Karpas-422 (cell line): ENCODE measurements around the gene SPATA25. TPM values are rescaled to one million over a fixed set of nuclear protein-coding genes. Genes with fewer than 3 reads are reported as not detected.

Experiments used
- DNase-seq: peaks from one replicate; pipeline ENCODE4 v3.0.0-alpha.2; 2015
- H2AFZ ChIP-seq: fragments of 200-600 bp; sonication (generic); 2 replicates; pipeline ENCODE4 v1.6.1; 2014; ENCODE audit warnings: antibody characterized with exemption, low read length, mixed read lengths
- H3K27ac ChIP-seq: fragments of 200-600 bp; sonication (generic); 2 replicates; pipeline ENCODE4 v1.5.1; 2014; ENCODE audit warnings: mild to moderate bottlenecking, low read length, moderate library complexity
- H3K27me3 ChIP-seq: fragments of 200-600 bp; sonication (generic); 2 replicates; pipeline ENCODE4 v1.6.1; 2014; ENCODE audit warnings: low read length, mixed read lengths
- H3K36me3 ChIP-seq: fragments of 200-600 bp; sonication (generic); 2 replicates; pipeline ENCODE4 v1.6.1; 2014; ENCODE audit warnings: low read length, mixed read lengths; ENCODE audit not compliant: insufficient read depth
- H3K4me1 ChIP-seq: fragments of 200-600 bp; sonication (generic); 2 replicates; pipeline ENCODE4 v1.6.1; 2014; ENCODE audit warnings: mild to moderate bottlenecking, low read length, mixed read lengths
- H3K4me2 ChIP-seq: fragments of 200-600 bp; sonication (generic); 2 replicates; pipeline ENCODE4 v1.6.1; 2014; ENCODE audit warnings: low read length, low read depth, mild to moderate bottlenecking; ENCODE audit not compliant: poor library complexity, severe bottlenecking
- H3K4me3 ChIP-seq: fragments of 200-600 bp; sonication (generic); 2 replicates; pipeline ENCODE4 v1.5.1; 2014; ENCODE audit warnings: mild to moderate bottlenecking, antibody characterized with exemption, low read length, mixed read lengths
- H3K79me2 ChIP-seq: fragments of 200-600 bp; sonication (generic); 2 replicates; pipeline ENCODE4 v1.6.1; 2014; ENCODE audit warnings: mild to moderate bottlenecking, low read length, mixed read lengths
- H3K9ac ChIP-seq: fragments of 200-600 bp; sonication (generic); 2 replicates; pipeline ENCODE4 v1.6.0; 2014; ENCODE audit warnings: low read length
- H3K9me2 ChIP-seq: fragments of 200-600 bp; sonication (generic), shearing (Covaris generic); replicated peaks from 2 replicates; pipeline ENCODE4 v1.6.0; 2014; ENCODE audit warnings: mild to moderate bottlenecking, low read length, moderate library complexity; ENCODE audit not compliant: insufficient read depth
- H3K9me3 ChIP-seq: fragments of 300-700, 200-600 bp; sonication (generic); 2 replicates; pipeline ENCODE4 v1.6.1; 2014; ENCODE audit warnings: low read length, mixed read lengths
- H4K20me1 ChIP-seq: fragments of 200-600 bp; sonication (generic); 2 replicates; pipeline ENCODE4 v1.6.1; 2014; ENCODE audit warnings: mild to moderate bottlenecking, antibody characterized with exemption, low read length, low read depth; ENCODE audit not compliant: insufficient read depth
- total RNA-seq: library from RNA; depleted of rRNA; stranded (reverse); fragments of >200 nt; shearing (Covaris generic); gene quantifications from 2 replicates; pipeline ENCODE4 v1.2.3, GENCODE V29; 2014; ENCODE audit warnings: low replicate concordance

SPATA25 gene
- total RNA-seq, 1 experiment from 2014 or later = not detected

- no peak overlapping the region for H3K27ac ChIP-seq
- H2AFZ ChIP-seq = no peak overlapping the region
- no peaks in the 10 kb centered on the region for H3K79me2 ChIP-seq
- H3K36me3 ChIP-seq = no peaks in the 10 kb centered on the region
- no peak overlapping the region for H3K4me3 ChIP-seq
- no peak overlapping the region for H3K9ac ChIP-seq
- no peaks in the 10 kb centered on the region for H4K20me1 ChIP-seq
- H3K27me3 ChIP-seq = no peaks in the 10 kb centered on the region
- DNase-seq = no peak
- H3K4me2 ChIP-seq = no peak overlapping the region
- no peaks in the 10 kb centered on the region for H3K9me2 ChIP-seq
- no peaks in the 10 kb centered on the region for H3K4me1 ChIP-seq
- no peaks in the 10 kb centered on the region for H3K9me3 ChIP-seq
These were observed 39.3 kb upstream of the SPATA25 start for GRCh38 chr20:45926731-45927070.

GRCh38 chr20:45925821-45926506 is 38.5 kb upstream of the SPATA25 start:
- Histone ChIP-seq H2AFZ (no peak overlapping the region), H3K9me2 (no peaks in the 10 kb centered on the region), H3K9me3 (no peaks in the 10 kb centered on the region), H3K4me2 (no peak overlapping the region), H3K36me3 (no peaks in the 10 kb centered on the region), H3K27ac (no peak overlapping the region), H3K79me2 (no peaks in the 10 kb centered on the region), H4K20me1 (no peaks in the 10 kb centered on the region), H3K27me3 (no peaks in the 10 kb centered on the region), H3K4me1 (no peaks in the 10 kb centered on the region), H3K4me3 (no peak overlapping the region), H3K9ac (no peak overlapping the region)
- DNase-seq = no peak

GRCh38 chr20:45924391-45925261 is 37.2 kb upstream of the SPATA25 start:
- Histone ChIP-seq H3K9ac (no peak overlapping the region), H3K27me3 (no peaks in the 10 kb centered on the region), H3K4me3 (no peak overlapping the region), H3K4me2 (no peak overlapping the region), H3K4me1 (no peaks in the 10 kb centered on the region), H3K9me2 (no peaks in the 10 kb centered on the region), H2AFZ (no peak overlapping the region), H4K20me1 (no peaks in the 10 kb centered on the region), H3K36me3 (no peaks in the 10 kb centered on the region), H3K9me3 (no peaks in the 10 kb centered on the region), H3K79me2 (no peaks in the 10 kb centered on the region), H3K27ac (no peak overlapping the region)
- DNase-seq = no peak

DNA sequence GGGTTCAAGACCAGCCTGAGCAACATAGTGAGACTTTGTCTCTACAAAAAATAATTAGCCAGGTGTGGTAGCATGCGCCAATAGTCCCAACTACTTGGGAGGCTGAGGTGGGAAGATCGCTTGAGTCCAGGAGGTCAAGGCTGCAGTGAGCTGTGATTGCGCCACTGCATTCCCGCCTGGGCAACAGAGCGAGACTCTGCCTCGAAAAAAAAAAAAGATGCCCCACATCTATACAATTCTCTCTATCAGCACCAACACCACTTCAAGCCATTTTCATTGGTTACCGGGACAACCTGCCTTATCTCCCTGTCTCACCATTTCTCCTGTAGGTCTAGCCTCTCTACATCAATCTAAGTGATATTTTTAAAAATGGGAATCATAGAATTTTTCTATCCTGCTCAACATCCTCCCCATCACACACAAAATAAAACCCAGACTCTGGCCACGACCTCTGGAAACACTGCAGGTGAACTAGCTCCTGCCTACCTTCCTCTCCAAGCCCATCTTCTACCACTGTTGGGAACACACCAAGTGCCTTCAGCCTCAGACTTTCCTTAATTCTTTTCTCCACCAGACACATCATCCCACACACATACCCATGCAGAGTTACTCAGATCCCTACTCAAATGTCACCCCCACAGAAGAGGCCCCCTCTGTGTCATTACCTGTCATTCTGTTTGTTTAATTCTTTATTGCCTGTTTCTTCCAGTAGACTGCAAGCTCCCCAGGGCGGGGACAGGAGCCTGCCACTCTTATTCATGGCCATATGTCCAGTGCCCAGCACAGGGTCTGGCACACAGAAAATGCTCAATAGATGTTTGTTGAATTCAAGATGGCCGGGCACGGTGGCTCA is 34.1 kb upstream of the SPATA25 start:
- Histone ChIP-seq H4K20me1 (no peaks in the 10 kb centered on the region), H3K4me1 (no peaks in the 10 kb centered on the region), H3K27me3 (no peaks in the 10 kb centered on the region), H3K9me2 (no peaks in the 10 kb centered on the region), H3K4me2 (no peak overlapping the region), H3K79me2 (no peaks in the 10 kb centered on the region), H3K9me3 (no peaks in the 10 kb centered on the region), H3K9ac (no peak overlapping the region), H2AFZ (no peak overlapping the region), H3K27ac (no peak overlapping the region), H3K36me3 (no peaks in the 10 kb centered on the region), H3K4me3 (no peak overlapping the region)
- no peak for DNase-seq

- Histone ChIP-seq H4K20me1 (no peaks in the 10 kb centered on the region), H3K9me2 (no peaks in the 10 kb centered on the region), H3K4me2 (no peak overlapping the region), H3K4me1 (no peaks in the 10 kb centered on the region), H3K36me3 (no peaks in the 10 kb centered on the region), H3K79me2 (no peaks in the 10 kb centered on the region), H3K9me3 (no peaks in the 10 kb centered on the region), H2AFZ (no peak overlapping the region), H3K27ac (no peak overlapping the region), H3K27me3 (no peaks in the 10 kb centered on the region), H3K9ac (no peak overlapping the region), H3K4me3 (no peak overlapping the region)
- DNase-seq = no peak
These were observed 33.3 kb upstream of the SPATA25 start for GRCh38 chr20:45920462-45921336.

DNA sequence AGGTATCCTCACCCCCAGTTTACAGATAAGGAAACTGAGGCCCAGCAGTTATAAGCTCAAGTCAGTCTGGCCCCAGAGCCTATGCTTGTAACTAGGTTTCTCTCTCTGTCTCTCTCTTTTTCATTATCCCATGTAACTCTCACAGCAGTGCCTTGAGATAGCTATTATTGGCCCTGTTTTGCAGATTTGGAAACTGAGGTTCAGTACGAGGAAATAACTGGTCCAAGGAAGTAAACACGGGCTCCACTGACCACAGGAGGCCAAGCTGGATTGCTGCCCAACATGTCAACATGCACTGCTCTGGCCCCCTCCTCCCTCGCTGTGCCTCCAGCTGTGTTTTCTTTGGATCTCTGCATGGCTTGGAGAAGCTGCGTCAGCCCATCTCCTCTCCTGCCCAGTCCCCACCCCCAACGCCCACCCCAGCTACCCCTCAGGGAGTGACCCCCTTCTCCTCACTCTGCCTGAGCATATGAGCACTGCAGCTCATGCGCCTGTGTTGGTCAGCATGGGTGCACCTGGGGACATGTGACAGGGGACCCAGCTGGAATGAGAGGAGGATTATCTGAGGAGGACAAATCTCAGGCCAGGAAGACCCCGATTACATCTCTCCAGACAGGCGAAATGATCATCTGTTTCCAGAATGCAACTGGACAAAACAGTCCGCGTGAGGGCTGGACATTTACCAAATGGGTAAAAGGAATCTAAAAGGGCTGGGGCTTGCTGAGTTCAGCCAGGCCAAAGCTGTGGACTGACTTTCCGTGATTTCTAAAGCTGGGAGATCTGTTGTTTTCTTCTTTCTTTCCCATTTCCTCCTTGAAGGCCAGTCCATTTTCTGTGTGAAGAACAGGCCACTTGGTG is 32.3 kb upstream of the SPATA25 start:
- Histone ChIP-seq H3K9ac (no peak overlapping the region), H2AFZ (no peak overlapping the region), H3K4me3 (no peak overlapping the region), H3K36me3 (no peaks in the 10 kb centered on the region), H3K27me3 (no peaks in the 10 kb centered on the region), H3K79me2 (no peaks in the 10 kb centered on the region), H3K9me2 (no peaks in the 10 kb centered on the region), H3K4me1 (no peaks in the 10 kb centered on the region), H3K9me3 (no peaks in the 10 kb centered on the region), H4K20me1 (no peaks in the 10 kb centered on the region), H3K27ac (no peak overlapping the region), H3K4me2 (no peak overlapping the region)
- no peak for DNase-seq

- Histone ChIP-seq H4K20me1 (no peaks in the 10 kb centered on the region), H3K36me3 (no peaks in the 10 kb centered on the region), H3K9me3 (no peaks in the 10 kb centered on the region), H2AFZ (no peak overlapping the region), H3K4me1 (peaks cover 4% of the 10 kb centered on the region; the same call in 1 of the 2 replicates), H3K79me2 (no peaks in the 10 kb centered on the region), H3K27ac (no peak overlapping the region), H3K9ac (no peak overlapping the region), H3K27me3 (no peaks in the 10 kb centered on the region), H3K4me2 (no peak overlapping the region), H3K4me3 (no peak overlapping the region), H3K9me2 (no peaks in the 10 kb centered on the region)
- no peak for DNase-seq
These were observed 31.5 kb upstream of the SPATA25 start for GRCh38 chr20:45918779-45919537.
